Measurements from ENCODE around the gene CCDC92.

GRCh38 chr12:123937707-123938591 lies 34.7 kb downstream of the CCDC92 start:
- TF ChIP-seq POLR2A (IDR thresholded peaks at IDR 0.05) (no peak), CTCF (IDR thresholded peaks at IDR 0.05) (no peak)
